GM19023 (cell line): ENCODE measurements around the gene MRPS2.

Experiments used
- ATAC-seq: cut with Tn5 transposase; IDR thresholded peaks from one replicate; pipeline ENCODE4 v1.9.1; 2021; ENCODE audit warnings: mild to moderate bottlenecking, moderate library complexity; ENCODE audit not compliant: unreplicated experiment

MRPS2 gene

GRCh38 chr9:135480071-135480939, 20.2 kb upstream of the MRPS2 start:
- no peak for ATAC-seq

- ATAC-seq = no peak
These were observed 19.6 kb upstream of the MRPS2 start for GRCh38 chr9:135480940-135481310.

- ATAC-seq = no peak
These were observed 18.3 kb upstream of the MRPS2 start for GRCh38 chr9:135482015-135482754.

GRCh38 chr9:135484460-135485277, 15.8 kb upstream of the MRPS2 start:
- ATAC-seq = no peak

GRCh38 chr9:135485385-135485784, 15.1 kb upstream of the MRPS2 start:
- no peak for ATAC-seq

GRCh38 chr9:135485832-135486231, 14.7 kb upstream of the MRPS2 start:
- ATAC-seq = no peak

- no peak for ATAC-seq
These were observed 14.0 kb upstream of the MRPS2 start for GRCh38 chr9:135486267-135487065.

GRCh38 chr9:135487281-135488012, 13.0 kb upstream of the MRPS2 start:
- ATAC-seq = no peak

- ATAC-seq = no peak
These were observed 12.5 kb upstream of the MRPS2 start for GRCh38 chr9:135488013-135488330.

GRCh38 chr9:135488527-135488926, 12.0 kb upstream of the MRPS2 start:
- no peak for ATAC-seq

GRCh38 chr9:135489188-135489906, 11.1 kb upstream of the MRPS2 start:
- no peak for ATAC-seq

- ATAC-seq = no peak
These were observed 10.2 kb upstream of the MRPS2 start for GRCh38 chr9:135490166-135490870.

- ATAC-seq = no peak
These were observed 9.5 kb upstream of the MRPS2 start for GRCh38 chr9:135490980-135491464.

GRCh38 chr9:135491764-135492163, 8.7 kb upstream of the MRPS2 start:
- ATAC-seq = no peak

- no peak for ATAC-seq
These were observed 7.4 kb upstream of the MRPS2 start for GRCh38 chr9:135492886-135493669.

GRCh38 chr9:135494791-135495559, 5.5 kb upstream of the MRPS2 start:
- ATAC-seq = no peak
